ENCODE measurements around the gene PARS2. TPM values are rescaled to one million over a fixed set of nuclear protein-coding genes. Genes with fewer than 3 reads are reported as not detected.

PARS2 gene
- total RNA-seq, 2 experiments from 2014 or later, result 5.3 to 7.6 TPM

GRCh38 chr1:54806931-54807611, 42.7 kb upstream of the PARS2 start:
- H3K4me3 ChIP-seq (ENCODE audit: low read depth, low read length, poor library complexity, severe bottlenecking), result no peak overlapping the region
- no peak for DNase-seq (ENCODE audit: low spot score)

GRCh38 chr1:54805981-54806381, 41.7 kb upstream of the PARS2 start:
- Histone ChIP-seq H3K4me2 (ENCODE audit: low read length) (no peak overlapping the region), H3K4me3 (ENCODE audit: low read depth, low read length, poor library complexity, severe bottlenecking) (no peak overlapping the region), H3K79me2 (ENCODE audit: insufficient read depth, low read depth, low read length) (no peaks in the 10 kb centered on the region), H3K36me3 (ENCODE audit: insufficient read depth, low read length) (no peaks in the 10 kb centered on the region), H4K20me1 (ENCODE audit: insufficient read depth, low read length) (no peaks in the 10 kb centered on the region), H3K4me1 (ENCODE audit: insufficient read depth, low read length, poor library complexity, severe bottlenecking) (no peaks in the 10 kb centered on the region), H3K9me2 (ENCODE audit: insufficient read depth, low read length) (no peaks in the 10 kb centered on the region), H3K27ac (ENCODE audit: low read depth, low read length, poor library complexity, severe bottlenecking) (no peak overlapping the region), H3K9me3 (ENCODE audit: low read length) (no peaks in the 10 kb centered on the region), H2AFZ (ENCODE audit: low read length) (no peak overlapping the region)
- POLR2A ChIA-PET, result interaction anchor here (0.6 kb wide), 1 partner anchor 102 kb away, joined by 5 read pairs; no protein-coding TSS in a partner anchor
- no TSS peak for BruUV-seq (replicated peaks)
- CTCF ChIA-PET (ENCODE audit: unreplicated experiment), result no interaction called here
- intact Hi-C loops (cut with micrococcal nuclease; ENCODE audit: unreplicated experiment), result no loop called here
- no peak for DNase-seq (ENCODE audit: low spot score)
- TF ChIP-seq, protein P1, sequence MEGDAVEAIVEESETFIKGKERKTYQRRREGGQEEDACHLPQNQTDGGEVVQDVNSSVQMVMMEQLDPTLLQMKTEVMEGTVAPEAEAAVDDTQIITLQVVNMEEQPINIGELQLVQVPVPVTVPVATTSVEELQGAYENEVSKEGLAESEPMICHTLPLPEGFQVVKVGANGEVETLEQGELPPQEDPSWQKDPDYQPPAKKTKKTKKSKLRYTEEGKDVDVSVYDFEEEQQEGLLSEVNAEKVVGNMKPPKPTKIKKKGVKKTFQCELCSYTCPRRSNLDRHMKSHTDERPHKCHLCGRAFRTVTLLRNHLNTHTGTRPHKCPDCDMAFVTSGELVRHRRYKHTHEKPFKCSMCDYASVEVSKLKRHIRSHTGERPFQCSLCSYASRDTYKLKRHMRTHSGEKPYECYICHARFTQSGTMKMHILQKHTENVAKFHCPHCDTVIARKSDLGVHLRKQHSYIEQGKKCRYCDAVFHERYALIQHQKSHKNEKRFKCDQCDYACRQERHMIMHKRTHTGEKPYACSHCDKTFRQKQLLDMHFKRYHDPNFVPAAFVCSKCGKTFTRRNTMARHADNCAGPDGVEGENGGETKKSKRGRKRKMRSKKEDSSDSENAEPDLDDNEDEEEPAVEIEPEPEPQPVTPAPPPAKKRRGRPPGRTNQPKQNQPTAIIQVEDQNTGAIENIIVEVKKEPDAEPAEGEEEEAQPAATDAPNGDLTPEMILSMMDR (conservative IDR thresholded peaks at IDR 0.05; ENCODE audit: low read length), result no peak
- TF ChIP-seq EZH2phosphoT487 (IDR thresholded peaks at IDR 0.05; ENCODE audit: borderline replicate concordance, low read depth, low read length), result no peak

More at GRCh38 chr1:54806931-54807611, 42.7 kb upstream of the PARS2 start:
- intact Hi-C loops (cut with micrococcal nuclease; ENCODE audit: unreplicated experiment), result no loop called here
- H3K9me3 ChIP-seq (ENCODE audit: low read length), result no peaks in the 10 kb centered on the region
- BruUV-seq (replicated peaks), result no TSS peak
- H3K9me2 ChIP-seq (ENCODE audit: insufficient read depth, low read length), result no peaks in the 10 kb centered on the region
- ChIA-PET CTCF (ENCODE audit: unreplicated experiment) (no interaction called here), POLR2A (interaction anchor here (0.7 to 0.9 kb wide), 2 partner anchors 8 to 523 kb away, joined by 3 to 4 read pairs; no protein-coding TSS in a partner anchor)
- H3K4me1 ChIP-seq (ENCODE audit: insufficient read depth, low read length, poor library complexity, severe bottlenecking), result no peaks in the 10 kb centered on the region
- no peak for TF ChIP-seq EZH2phosphoT487 (IDR thresholded peaks at IDR 0.05; ENCODE audit: borderline replicate concordance, low read depth, low read length)
- TF ChIP-seq, protein P1 (conservative IDR thresholded peaks at IDR 0.05; ENCODE audit: low read length), result no peak
- no peaks in the 10 kb centered on the region for H4K20me1 ChIP-seq (ENCODE audit: insufficient read depth, low read length)
- H3K27ac ChIP-seq (ENCODE audit: low read depth, low read length, poor library complexity, severe bottlenecking), result no peak overlapping the region
- H3K4me2 ChIP-seq (ENCODE audit: low read length), result no peak overlapping the region
- no peak overlapping the region for H2AFZ ChIP-seq (ENCODE audit: low read length)
- H3K36me3 ChIP-seq (ENCODE audit: insufficient read depth, low read length), result no peaks in the 10 kb centered on the region
- H3K79me2 ChIP-seq (ENCODE audit: insufficient read depth, low read depth, low read length), result no peaks in the 10 kb centered on the region

DNA sequence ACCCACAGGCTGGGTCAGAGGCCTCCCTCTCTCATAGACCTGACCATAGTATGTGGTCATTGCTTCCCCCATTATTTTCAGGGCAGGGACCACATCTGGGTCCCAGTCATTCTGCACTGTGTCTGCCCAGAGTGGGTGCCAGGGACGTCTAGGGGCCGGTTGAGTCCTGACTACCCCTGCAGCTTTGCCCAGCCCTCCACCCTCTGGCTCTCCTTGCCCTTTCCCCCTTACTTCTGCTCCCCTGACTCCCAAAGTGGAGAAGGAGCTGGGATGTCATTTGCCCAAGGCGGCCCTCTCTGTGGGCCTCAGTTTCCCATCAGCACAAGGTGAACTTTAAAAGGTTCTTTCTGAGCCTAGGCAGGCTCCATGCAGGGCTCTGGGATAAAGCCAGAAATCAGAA, 41.1 kb upstream of the PARS2 start:
- no peak overlapping the region for H3K4me3 ChIP-seq (ENCODE audit: low read depth, low read length, poor library complexity, severe bottlenecking)
- no peaks in the 10 kb centered on the region for H3K9me2 ChIP-seq (ENCODE audit: insufficient read depth, low read length)
- H3K36me3 ChIP-seq (ENCODE audit: insufficient read depth, low read length), result no peaks in the 10 kb centered on the region
- no peaks in the 10 kb centered on the region for H4K20me1 ChIP-seq (ENCODE audit: insufficient read depth, low read length)
- no peak for DNase-seq (ENCODE audit: low spot score)
- no peak overlapping the region for H3K27ac ChIP-seq (ENCODE audit: low read depth, low read length, poor library complexity, severe bottlenecking)
- no peaks in the 10 kb centered on the region for H3K4me1 ChIP-seq (ENCODE audit: insufficient read depth, low read length, poor library complexity, severe bottlenecking)
- no TSS peak for BruUV-seq (replicated peaks)
- ChIA-PET CTCF (ENCODE audit: unreplicated experiment) (no interaction called here), POLR2A (no interaction called here)
- intact Hi-C loops (cut with micrococcal nuclease; ENCODE audit: unreplicated experiment), result no loop called here
- H3K9me3 ChIP-seq (ENCODE audit: low read length), result no peaks in the 10 kb centered on the region
- no peak overlapping the region for H2AFZ ChIP-seq (ENCODE audit: low read length)
- no peaks in the 10 kb centered on the region for H3K79me2 ChIP-seq (ENCODE audit: insufficient read depth, low read depth, low read length)
- no peak overlapping the region for H3K4me2 ChIP-seq (ENCODE audit: low read length)
- TF ChIP-seq, protein P1 (conservative IDR thresholded peaks at IDR 0.05; ENCODE audit: low read length), result no peak
- TF ChIP-seq EZH2phosphoT487 (IDR thresholded peaks at IDR 0.05; ENCODE audit: borderline replicate concordance, low read depth, low read length), result no peak

All from OCI-LY7 (cell line).